SU-DHL-6 (cell line): ENCODE measurements around the gene NUB1.

Experiments used
- H2AFZ ChIP-seq: fragments of 200-600 bp; sonication (generic); 2 replicates; pipeline ENCODE4 v1.6.1; 2014; ENCODE audit warnings: low read depth, mild to moderate bottlenecking, moderate library complexity, mixed read lengths, antibody characterized with exemption, low read length; ENCODE audit not compliant: severe bottlenecking
- H3F3A ChIP-seq: fragments of 200-600 bp; shearing (Covaris generic); 2 replicates; pipeline ENCODE4 v1.6.0; 2016; ENCODE audit warnings: antibody characterized with exemption, mild to moderate bottlenecking; ENCODE audit not compliant: insufficient read depth
- H3K27ac ChIP-seq: fragments of 200-600 bp; sonication (generic); 2 replicates; pipeline ENCODE4 v1.5.1; 2016; ENCODE audit warnings: low read depth, mild to moderate bottlenecking, low read length, moderate library complexity, mixed read lengths
- H3K27me3 ChIP-seq: fragments of 200-600 bp; sonication (generic), shearing (Covaris generic); 2 replicates; pipeline ENCODE4 v1.6.0; 2014; ENCODE audit warnings: mild to moderate bottlenecking, low read length
- H3K36me3 ChIP-seq: fragments of 200-600 bp; sonication (generic); 2 replicates; pipeline ENCODE4 v1.6.1; 2014; ENCODE audit warnings: mild to moderate bottlenecking, low read length, mixed read lengths
- H3K4me2 ChIP-seq: fragments of 300-600, 200-600 bp; shearing (Covaris generic), sonication (generic); 2 replicates; pipeline ENCODE4 v1.6.0; 2014; ENCODE audit warnings: low read length, low read depth, mild to moderate bottlenecking; ENCODE audit not compliant: poor library complexity, severe bottlenecking
- H3K4me3 ChIP-seq: fragments of 200-600 bp; sonication (generic); 2 replicates; pipeline ENCODE4 v1.5.1; 2014; ENCODE audit warnings: antibody characterized with exemption, low read length, mild to moderate bottlenecking, mixed read lengths; ENCODE audit not compliant: insufficient read depth, poor library complexity, severe bottlenecking
- H3K79me2 ChIP-seq: fragments of 200-600 bp; sonication (generic); 2 replicates; pipeline ENCODE4 v1.6.1; 2014; ENCODE audit warnings: mild to moderate bottlenecking, low read length, moderate library complexity; ENCODE audit not compliant: insufficient read depth
- H3K9ac ChIP-seq: fragments of 200-600 bp; sonication (generic); 2 replicates; pipeline ENCODE4 v1.7.0; 2014; ENCODE audit warnings: mild to moderate bottlenecking, low read length
- H3K9me2 ChIP-seq: fragments of 200-600 bp; sonication (generic); replicated peaks from 2 replicates; pipeline ENCODE4 v1.6.1; 2014; ENCODE audit warnings: low read length; ENCODE audit not compliant: insufficient read depth
- H3K9me3 ChIP-seq: fragments of 200-600 bp; sonication (generic); 2 replicates; pipeline ENCODE4 v1.6.1; 2014; ENCODE audit warnings: low read length, mixed read lengths; ENCODE audit not compliant: insufficient read depth
- H4K20me1 ChIP-seq: fragments of 200-600 bp; sonication (generic); 2 replicates; pipeline ENCODE4 v1.6.1; 2014; ENCODE audit warnings: low read depth, mild to moderate bottlenecking, antibody characterized with exemption, low read length, moderate library complexity, mixed read lengths
- CTCF ChIP-seq: fragments of 200-600 bp; sonication (generic); IDR thresholded peaks from one replicate; pipeline ENCODE4 v1.5.1; 2017; ENCODE audit warnings: antibody characterized with exemption, mild to moderate bottlenecking, low read length, moderate library complexity; ENCODE audit not compliant: insufficient read depth, poor library complexity, severe bottlenecking
- EZH2phosphoT487 ChIP-seq: fragments of 200-600 bp; sonication (generic), shearing (Covaris generic); conservative IDR thresholded peaks from 2 replicates; pipeline ENCODE4 v1.6.1; 2018; ENCODE audit warnings: mild to moderate bottlenecking, antibody characterized with exemption, low read length, moderate library complexity, mixed read lengths

The NUB1 gene

GRCh38 chr7:151403764-151404163 is 62.2 kb downstream of the NUB1 start:
- H2AFZ ChIP-seq, result no peak overlapping the region

GRCh38 chr7:151404216-151405011 is 62.8 kb downstream of the NUB1 start:
- H4K20me1 ChIP-seq, result no peaks in the 10 kb centered on the region
- no peaks in the 10 kb centered on the region for H3K9me2 ChIP-seq
- no peaks in the 10 kb centered on the region for H3K36me3 ChIP-seq
- H3F3A ChIP-seq, result no peaks in the 10 kb centered on the region
- no peak overlapping the region for H3K27ac ChIP-seq
- H3K9me3 ChIP-seq, result no peaks in the 10 kb centered on the region
- H3K4me3 ChIP-seq, result no peak overlapping the region
- no peak overlapping the region for H3K4me2 ChIP-seq
- no peaks in the 10 kb centered on the region for H3K79me2 ChIP-seq
- TF ChIP-seq CTCF, result no peak
- no peak for TF ChIP-seq EZH2phosphoT487
- no peak overlapping the region for H3K9ac ChIP-seq
- H2AFZ ChIP-seq, result no peak overlapping the region
- no peaks in the 10 kb centered on the region for H3K27me3 ChIP-seq

More at GRCh38 chr7:151403764-151404163, 62.2 kb downstream of the NUB1 start:
- H3F3A ChIP-seq, result no peaks in the 10 kb centered on the region
- no peaks in the 10 kb centered on the region for H3K27me3 ChIP-seq
- H3K27ac ChIP-seq, result no peak overlapping the region
- no peak overlapping the region for H3K4me3 ChIP-seq
- no peaks in the 10 kb centered on the region for H3K9me2 ChIP-seq
- H4K20me1 ChIP-seq, result no peaks in the 10 kb centered on the region
- TF ChIP-seq CTCF (no peak), EZH2phosphoT487 (no peak)
- no peak overlapping the region for H3K9ac ChIP-seq
- H3K4me2 ChIP-seq, result no peak overlapping the region
- no peaks in the 10 kb centered on the region for H3K9me3 ChIP-seq
- no peaks in the 10 kb centered on the region for H3K36me3 ChIP-seq
- H3K79me2 ChIP-seq, result no peaks in the 10 kb centered on the region

GRCh38 chr7:151405056-151405455 is 63.4 kb downstream of the NUB1 start:
- H2AFZ ChIP-seq, result no peak overlapping the region
- TF ChIP-seq CTCF (no peak), EZH2phosphoT487 (no peak)
- no peak overlapping the region for H3K4me3 ChIP-seq
- no peaks in the 10 kb centered on the region for H3K36me3 ChIP-seq
- no peaks in the 10 kb centered on the region for H4K20me1 ChIP-seq
- no peaks in the 10 kb centered on the region for H3K79me2 ChIP-seq
- H3K9me3 ChIP-seq, result no peaks in the 10 kb centered on the region
- no peak overlapping the region for H3K9ac ChIP-seq
- H3K27me3 ChIP-seq, result no peaks in the 10 kb centered on the region
- no peak overlapping the region for H3K4me2 ChIP-seq
- no peaks in the 10 kb centered on the region for H3K9me2 ChIP-seq
- H3K27ac ChIP-seq, result no peak overlapping the region
- no peaks in the 10 kb centered on the region for H3F3A ChIP-seq
